GM21619 (cell line): ENCODE data around the gene PEX10.
A peak's percentile ranks its signal among the peaks of the same experiment; 100 is the strongest.

Experiments
- ATAC-seq: cut with Tn5 transposase; IDR thresholded peaks from one replicate; pipeline ENCODE4 v1.9.1; 2021; ENCODE audit not compliant: unreplicated experiment

PEX10 gene

DNA sequence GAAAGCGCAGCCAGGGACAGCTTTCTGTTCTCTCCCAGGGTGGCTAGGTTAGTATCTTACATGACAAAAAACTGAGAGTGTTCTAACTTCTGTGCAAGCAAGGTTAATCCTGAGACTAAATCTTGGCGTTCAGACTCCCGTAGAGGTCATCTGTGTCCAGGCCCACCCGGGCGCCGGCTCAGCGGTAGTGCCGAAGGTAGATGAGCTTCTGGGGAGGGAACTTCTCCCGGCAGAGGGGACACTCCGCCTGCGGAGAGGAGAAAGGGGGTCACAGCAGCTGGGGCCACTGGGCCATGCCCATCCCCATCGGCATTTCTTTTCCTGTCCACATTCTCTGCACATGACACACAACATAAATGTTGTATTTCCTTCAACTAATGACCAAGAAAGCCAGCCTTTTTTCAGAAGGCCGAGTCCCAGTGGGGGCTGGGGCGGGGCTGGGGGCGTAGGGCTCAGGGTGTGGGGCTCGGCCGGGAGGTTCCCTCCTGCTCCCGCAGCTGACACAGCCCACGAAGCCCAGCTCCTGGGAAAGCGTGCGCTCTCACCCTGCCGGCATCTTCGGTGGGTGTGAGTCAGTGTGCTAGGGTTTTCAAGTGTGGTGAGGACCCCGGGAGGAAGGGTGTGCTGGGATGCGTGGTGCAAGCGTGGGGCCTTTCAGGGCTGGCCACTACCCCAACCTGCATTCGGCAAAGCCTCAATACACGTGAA lies 6.6 kb downstream of the PEX10 start:
- no peak for ATAC-seq

DNA sequence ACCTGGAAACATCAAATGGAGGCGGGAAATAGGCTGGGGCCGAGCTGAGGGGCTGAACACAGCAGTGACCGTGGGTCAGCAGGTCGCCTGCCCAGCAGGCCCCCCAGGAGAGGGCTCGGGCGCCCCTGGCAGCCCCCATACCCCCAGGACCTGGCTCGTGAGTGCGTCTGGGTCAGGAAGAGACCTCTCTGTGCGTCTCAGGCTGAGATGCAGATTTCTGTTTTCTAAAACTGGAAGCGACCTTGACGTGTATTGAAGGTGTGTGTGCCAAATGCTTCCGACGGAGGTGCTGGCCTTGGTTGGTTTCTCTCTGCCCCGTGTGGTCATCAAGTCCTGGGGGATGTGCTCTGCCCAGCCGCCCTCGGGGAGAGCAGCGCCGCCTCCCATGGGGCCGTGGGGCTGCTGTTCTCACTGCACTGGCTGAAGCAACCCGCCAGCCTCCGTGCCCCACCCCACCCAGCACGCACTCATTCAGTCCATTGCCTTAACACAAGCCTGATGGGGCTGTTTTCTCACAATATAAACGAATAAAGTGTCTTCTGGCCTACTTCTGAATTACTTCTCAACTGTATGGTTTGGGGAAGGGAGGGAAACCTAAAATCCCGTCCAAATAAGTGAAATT lies 7.4 kb downstream of the PEX10 start:
- no peak for ATAC-seq

DNA sequence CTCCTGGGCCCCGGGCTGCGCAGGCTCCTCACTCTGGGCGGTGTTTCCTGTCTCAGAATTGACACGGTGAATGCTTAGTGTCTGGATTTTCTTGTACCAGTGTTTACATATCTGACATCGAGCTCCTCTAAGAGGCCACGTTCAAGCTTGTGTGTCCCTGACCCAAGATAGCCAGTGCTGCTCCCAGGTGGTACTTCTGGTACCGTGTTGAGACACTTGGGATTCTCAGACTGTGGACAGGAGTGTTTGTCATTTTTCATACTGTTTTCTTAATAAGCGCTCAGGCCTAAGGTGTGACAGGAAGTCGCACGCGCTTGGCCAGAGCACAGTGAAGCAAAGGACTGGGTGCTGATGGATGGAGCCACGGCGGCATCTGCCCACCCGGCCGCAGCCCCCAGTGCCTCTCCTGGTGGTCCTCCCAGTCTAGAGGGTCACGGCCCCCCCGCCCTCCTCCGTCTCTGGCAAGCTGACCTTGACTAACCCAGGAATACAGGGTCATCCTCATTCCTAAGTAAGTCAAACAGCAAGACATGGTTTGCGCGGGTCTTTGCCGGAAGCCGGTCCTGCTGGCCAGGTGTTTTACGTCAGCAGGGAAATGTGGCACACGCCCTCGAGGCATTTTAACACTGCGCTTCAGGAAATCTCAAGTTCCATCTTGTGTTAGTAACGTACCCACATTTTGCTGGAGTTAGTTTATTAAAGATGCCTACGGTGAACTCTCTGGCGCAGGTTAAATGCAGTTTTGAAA lies 8.0 kb downstream of the PEX10 start:
- no peak for ATAC-seq

DNA sequence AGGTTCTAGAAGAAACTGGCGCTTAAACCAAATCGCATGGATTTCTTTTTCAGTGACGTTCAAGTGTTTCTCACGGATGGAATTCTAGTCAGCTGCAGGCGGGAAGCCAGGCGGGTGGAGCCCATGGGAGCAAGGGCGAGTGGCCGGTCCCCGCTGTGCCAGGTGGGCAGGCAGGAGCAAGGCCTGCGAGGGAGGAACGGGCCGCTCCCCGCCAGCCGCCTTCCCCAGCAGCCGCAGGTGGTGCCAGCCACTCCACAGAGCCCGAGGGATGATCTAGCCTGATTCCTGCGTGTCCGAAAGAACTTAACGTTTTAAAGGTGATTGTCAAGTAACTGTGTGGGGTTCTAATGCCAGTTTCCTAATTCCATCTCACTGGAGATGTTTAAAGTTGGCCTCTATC lies 9.1 kb downstream of the PEX10 start:
- ATAC-seq: no peak

DNA sequence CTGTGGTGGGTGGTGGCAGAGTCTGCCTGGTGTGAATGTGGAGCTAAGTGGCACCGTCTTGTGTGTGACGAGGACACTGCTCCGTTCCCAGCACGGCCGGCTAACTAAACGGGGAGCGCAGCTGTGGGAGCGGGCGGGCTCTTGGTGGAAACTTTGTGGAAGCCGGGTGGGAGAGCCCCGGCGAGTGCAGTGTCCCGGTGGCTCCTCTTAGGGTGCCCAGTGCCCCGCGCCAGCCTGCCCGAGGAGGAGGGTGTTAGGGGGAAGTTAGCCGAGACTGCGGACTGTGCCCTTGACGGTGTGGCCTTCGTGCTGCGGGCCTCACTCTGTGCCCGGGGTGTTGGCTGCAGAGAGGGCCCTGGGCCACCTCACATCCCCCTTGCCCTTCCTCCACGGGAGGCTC lies 9.9 kb downstream of the PEX10 start:
- no peak for ATAC-seq

DNA sequence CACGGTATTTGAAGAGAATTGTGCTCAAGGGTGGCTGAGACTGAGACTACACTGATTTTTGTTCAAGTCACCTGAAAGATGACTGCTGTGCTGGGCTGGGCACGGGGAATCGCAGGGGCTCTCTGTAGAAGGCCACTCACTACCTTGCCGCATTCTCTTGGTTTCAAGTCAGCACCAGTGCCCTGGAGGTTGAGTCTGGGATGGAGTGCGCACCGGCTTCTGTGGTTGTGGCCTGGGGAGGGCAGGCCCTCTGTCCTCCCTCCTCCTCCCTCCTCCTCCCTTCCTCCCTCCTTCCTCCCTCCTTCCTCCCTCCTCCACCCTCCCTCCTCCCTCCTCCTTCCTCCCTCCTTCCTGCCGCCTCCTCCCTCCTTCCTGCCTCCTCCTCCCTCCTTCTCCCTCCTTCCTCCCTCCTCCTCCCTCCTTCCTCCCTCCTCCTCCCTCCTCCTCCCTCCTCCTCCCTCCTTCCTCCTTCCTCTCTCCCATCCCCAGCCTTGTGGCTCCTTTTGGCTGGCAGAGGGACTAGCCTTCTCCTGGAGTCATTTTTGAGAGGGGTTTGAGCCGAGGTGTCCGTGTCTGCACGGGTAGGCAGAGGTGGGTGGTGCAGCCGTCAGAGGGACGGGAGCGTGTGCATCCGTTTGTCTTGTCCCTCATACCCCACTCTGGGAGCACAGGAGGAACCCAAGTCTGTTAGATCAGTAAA lies 11.3 kb downstream of the PEX10 start:
- ATAC-seq: no peak

DNA sequence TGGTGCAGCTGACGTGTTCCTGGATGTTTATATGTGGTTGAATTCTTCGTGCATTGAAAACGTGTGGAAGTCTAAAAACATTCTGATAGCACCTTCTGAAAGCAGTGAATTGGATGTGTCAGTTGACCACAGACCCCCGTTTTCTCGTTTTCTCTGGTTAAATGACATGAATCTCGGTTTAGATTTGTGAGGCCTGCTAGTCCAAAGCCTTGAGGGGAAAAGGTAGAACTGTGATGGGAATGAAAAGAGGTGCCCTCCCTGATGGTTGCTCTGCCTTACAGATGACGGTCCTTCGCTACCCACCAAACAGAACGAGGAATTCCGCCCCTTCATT lies 11.8 kb downstream of the PEX10 start:
- no peak for ATAC-seq

DNA sequence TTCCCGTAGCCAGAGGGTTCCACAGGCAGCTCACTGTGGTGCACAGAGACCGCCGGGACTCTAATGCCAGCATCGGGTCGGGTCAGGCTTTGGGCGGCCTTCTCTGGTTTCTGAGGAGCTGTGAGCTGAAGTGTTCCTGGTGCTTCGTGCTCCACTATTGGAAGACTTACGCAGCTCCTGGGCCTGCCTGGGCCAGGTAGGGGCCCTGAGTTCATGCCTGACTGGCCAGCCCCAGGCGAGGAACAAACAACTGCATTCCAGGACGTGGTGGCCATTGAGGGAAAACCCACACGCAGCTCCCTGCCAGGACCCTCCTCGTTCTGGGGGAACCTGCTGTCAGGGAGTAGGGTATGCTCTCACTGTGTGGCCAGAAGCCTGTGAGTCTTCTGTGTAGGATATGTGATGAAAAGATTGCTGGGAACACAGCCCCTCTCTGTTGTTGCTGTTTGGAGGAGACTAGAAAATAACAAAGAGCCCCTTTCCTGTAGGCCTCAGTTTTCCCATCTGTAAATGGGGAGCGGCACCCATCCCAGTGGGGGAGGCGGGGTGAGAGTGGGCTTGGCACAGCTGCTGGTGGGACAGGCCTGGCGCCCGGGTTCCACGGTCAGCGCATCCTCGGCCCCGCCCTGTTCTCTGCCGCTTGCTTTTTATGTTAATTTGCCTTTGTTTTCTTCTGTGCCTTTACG lies 12.3 kb downstream of the PEX10 start:
- no peak for ATAC-seq

DNA sequence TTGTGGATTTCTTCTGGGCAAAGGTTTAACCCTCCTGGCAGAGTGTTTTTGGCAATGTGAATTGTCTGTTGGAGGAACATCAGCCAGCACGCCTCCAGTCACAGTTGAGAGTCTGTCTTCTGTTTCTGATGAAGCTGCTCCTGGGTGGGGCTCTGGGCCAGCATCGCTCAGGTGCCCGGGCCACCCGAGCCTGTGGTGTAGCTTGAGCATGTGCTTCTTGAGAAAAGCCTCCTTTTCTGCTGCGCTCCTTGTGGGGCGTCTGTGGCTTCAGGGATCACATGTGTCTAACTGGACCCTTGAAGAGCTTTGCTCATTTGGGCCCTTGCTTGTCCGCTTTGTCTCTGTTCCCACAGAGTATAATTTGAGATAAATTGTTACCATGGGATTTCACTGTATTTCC lies 13.5 kb downstream of the PEX10 start:
- no peak for ATAC-seq

DNA sequence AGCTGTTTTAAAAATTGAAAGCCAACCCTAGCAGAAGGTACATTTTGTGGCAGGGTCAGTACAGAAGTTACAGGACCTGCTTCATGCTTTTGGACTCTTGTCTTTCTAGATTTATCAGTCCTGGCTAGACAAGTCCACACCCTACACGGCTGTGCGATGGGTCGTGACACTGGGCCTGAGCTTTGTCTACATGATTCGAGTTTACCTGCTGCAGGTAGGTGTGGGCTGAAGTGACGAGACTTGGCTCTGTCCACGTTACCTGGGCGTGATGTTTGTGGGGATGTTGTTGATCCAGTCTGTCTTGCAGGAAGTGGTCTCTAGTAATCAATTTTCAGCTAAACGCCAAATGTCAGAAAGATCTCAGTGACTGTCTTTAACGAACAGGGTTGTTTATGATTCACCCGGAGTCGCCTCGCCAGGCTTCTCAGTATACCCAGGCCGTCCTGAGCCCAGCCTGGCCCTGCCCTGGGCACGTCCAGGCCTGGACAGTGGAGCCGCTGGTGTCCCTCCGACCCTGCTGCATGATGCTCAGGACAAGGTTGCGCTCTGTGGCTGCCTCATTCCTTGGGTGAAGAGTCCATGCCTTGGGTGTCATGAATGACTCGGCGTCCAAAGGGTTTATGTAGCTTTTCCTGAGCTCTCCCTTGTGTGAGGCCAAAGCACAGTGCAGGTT lies 15.2 kb downstream of the PEX10 start:
- no peak for ATAC-seq

DNA sequence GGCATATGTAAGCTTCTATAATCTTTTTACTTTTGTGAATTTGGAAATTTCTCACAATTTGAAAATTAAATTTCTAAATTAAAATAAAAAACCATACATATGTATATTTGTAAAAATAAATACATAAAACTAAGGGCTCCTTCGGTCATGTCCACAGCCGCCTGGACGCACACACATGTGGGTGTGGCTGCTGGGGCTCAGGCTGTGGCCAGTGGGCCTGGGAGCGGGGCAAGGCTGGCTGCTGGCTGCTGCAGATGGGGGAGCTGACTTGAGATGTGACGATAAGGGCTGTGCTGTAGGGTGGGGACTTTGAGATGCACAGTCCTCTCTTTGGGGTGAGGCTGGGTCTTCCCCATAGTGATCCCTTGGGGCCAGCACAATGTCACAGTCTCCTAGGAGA lies 15.9 kb downstream of the PEX10 start:
- ATAC-seq: no peak

DNA sequence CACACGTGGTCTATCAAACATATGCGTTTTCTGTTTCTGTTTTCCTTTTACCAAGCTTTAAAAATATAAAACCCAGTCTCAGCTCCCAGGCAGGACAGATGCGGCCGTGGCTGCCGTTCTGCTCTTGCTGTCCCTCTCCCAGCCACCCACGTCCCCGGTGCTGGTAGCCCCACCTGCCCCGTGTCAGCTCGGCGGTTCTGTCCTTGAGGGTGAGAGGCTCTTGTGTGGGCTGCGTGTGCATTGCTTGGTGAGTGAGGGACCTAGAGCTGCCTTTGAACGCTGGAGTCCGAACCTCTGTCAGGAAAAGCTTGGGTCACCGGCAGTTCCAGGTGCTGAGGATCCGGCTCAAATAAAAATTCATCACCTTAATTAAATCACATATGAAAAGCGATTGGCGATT lies 16.3 kb downstream of the PEX10 start:
- no peak for ATAC-seq

DNA sequence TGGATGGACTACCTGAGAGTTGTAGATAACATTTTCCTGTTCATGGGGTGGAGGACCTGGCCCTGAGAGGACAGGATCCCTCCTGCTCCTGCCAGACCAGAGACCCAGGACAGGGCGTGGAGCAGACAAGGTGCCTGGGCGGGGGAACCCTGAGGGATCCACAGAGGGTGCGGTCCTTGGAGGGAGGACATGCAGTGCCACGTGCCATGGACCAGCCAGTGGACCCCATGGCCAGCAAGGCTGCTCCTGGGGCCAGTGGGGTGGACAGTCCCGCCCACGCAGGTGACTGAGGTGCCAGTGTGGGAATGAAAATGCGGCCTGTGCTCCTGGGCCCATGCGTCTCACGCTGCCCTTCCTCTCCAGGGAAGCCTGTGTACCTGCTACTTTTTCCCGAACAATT lies 17.1 kb downstream of the PEX10 start:
- no peak for ATAC-seq

DNA sequence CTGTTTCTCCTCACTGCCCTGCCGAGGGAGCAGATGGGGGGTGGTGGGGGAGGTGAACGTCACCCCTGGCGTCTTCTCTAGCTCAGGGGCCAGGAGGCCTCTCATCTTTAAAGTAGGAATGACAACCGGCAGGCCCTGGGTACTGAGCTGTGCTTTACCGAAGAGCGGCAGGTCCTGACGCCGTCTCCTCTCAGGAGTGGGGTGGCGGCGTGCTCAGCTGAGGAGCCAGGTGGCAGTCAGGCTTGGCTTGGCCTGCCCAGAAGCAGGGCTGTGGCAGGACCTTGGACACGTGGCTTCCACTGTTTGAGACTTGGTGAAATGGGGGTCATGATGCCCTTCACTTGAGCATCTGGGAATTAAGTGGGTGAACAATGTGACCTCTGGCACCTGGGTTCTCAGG lies 17.6 kb downstream of the PEX10 start:
- ATAC-seq: no peak

DNA sequence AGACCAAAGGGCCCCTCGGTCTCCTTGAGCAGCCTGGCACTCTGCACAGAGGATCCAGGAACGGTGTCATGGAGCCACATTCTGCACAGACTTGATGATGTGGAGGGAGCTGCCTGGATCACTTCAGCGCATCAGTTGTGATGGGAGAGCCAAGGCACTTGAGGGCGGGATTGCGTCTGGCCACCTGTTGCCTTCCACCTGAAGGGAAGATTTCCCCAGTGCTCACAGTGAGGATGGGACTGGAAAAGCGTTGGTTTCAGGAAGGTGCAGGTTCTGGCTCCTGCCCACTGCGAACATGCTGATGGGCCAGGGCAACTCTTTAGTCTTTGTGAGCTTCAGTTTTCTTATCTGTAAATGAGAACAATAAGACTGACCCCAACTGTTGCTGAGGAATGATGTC lies 18.1 kb downstream of the PEX10 start:
- ATAC-seq: no peak

DNA sequence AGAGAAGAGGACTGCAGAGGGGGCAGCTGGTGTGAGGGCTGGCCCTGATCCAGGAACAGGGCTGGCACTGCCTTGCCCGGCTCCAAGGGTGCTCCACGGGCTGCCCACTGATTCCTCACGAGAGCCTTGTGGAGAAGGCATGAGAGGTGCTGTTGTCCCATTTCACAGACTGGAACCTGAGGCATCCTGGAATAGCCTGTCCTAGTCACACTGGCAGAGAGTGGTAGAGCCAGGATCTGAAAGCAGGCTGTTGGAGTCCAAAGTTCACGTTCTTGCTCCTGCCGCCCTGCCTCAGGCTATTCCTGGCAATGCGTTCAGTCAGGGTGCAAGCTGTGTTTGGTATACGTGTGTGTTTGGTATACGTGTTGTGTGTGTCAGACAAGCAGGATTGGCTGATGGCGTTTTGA lies 18.9 kb downstream of the PEX10 start:
- no peak for ATAC-seq

DNA sequence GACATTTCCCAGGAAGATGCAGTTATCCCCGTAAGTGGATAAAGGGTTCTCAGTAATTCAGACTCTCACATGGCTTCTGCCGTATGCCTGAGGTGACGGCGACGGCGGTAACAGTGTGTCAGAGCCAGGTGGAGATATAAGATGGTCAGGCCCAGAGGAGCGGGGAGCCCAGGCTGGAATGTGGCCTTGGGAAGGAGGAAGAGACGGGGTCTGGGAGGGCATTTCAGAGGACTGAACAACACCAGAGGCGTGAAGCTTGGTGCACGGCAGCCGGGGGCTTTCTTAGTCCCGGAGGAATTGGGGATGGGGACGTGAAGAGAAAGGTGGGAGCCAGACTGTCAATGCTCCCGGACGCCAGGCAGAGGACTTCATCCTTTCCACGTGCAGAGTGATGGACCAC lies 19.7 kb downstream of the PEX10 start:
- no peak for ATAC-seq

DNA sequence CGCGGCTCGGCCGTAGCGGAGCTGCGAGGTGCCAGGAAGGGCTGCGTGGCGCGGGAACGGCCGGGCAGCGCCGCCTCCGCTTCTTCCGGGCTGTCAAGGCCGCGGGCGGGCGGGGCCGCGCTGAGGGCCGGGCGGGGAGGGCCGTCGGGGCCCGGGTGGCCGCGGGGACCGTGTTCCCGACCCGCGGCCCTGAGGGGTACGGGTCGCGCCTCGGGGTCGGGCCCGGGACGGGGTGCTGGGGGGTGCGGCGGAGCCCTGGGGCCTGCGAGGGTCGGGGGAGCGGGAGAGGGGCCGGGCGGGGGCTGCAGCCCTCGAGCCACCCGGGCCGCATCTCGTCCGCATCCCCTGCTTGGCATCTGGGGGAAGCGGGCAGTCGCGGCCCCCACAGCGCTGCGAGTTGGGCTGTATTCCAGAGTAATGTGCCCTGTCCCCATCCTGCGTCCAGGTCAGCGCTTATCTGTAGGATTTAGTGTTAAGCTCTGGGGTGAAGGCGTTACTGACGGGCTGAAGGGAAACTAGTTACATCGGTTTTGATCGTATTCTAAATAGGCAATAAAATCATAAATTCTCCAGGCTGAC lies 20.3 kb downstream of the PEX10 start:
- ATAC-seq: peak; percentile 14

DNA sequence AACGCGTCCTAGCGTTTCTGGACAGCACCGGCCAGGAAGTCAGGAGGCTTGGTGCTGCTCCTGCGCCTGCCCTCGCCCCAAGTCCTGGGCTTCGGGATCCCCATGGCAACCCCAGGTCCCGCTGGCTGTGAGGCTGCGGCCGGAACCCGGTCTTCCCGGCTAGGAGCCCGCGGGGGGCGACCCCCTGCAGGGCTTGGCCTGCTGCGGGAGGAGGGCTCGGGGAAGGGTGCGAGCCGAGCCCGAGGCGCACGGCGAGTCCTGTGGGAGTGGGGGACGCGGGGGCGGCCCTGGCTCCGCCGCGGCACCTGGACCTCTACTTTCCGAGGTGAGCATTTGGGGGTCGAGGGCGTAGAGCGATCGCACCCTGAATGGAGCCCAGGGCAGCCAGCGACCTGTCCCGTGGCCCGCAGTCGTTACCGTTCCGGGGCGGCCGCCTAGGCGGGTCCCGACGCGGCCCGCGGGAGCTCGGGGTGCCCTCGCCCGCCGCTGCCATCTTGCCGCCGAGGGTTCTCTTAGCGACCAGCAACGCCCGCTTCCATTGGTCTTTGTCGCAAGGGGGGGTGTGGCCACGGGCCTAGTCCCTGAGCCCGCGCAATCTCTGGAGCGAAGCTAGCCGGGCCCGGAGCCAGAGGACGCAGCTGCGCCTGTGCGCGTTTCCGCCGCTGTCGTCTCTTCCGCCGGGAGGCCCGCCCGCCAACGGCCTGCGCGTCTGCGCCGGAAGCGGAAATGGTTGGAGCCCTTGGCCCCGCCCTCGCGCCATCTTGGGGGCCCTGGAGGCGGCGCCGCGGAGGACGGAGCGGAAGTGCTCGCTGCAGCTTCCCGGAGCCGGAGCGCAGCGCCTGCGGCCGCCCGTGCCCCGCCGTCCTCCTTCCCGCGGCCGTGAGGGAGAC lies 21.1 kb downstream of the PEX10 start, which contains the start of the genes MORN1 and RER1:
MORN1 (minus strand) TSS at position 514 of the 890 bp plus-strand sequence; CDS start at position 493, 21 bp downstream.
RER1 (plus strand) TSS at position 801 of the 890 bp plus-strand sequence. CDS start 3,950 bp downstream, outside the sequence.
- peak; percentile 84 for ATAC-seq
